Measurements from ENCODE around the gene ZXDC.

Gene ZXDC

GRCh38 chr3:126475413-126476114 lies at the start of gene ZXDC:
TSS of gene ZXDC (minus strand) at chr3:126475891. CDS start at chr3:126475865, 26 bp downstream.
- peak; percentile 95 for DNase-seq

- DNase-seq: no peak
These were observed 49.6 kb upstream of the ZXDC start for GRCh38 chr3:126525091-126525852.

- no peak for DNase-seq
These were observed 48.8 kb upstream of the ZXDC start for GRCh38 chr3:126524429-126524988.

GRCh38 chr3:126523745-126524428 lies 48.2 kb upstream of the ZXDC start, which contains the start of gene CHST13:
TSS of gene CHST13 (plus strand) at chr3:126524155. CDS start at chr3:126524333, 178 bp downstream.
- DNase-seq: peak; percentile 62

- peak; percentile 43 for DNase-seq
These were observed 46.7 kb upstream of the ZXDC start for GRCh38 chr3:126522363-126522788.

GRCh38 chr3:126521122-126521891 lies 45.6 kb upstream of the ZXDC start:
- DNase-seq: no peak

- no peak for DNase-seq
These were observed 44.1 kb upstream of the ZXDC start for GRCh38 chr3:126519506-126520455.

- DNase-seq: no peak
These were observed 43.1 kb upstream of the ZXDC start for GRCh38 chr3:126518779-126519177.

GRCh38 chr3:126517986-126518778 lies 42.5 kb upstream of the ZXDC start:
- no peak for DNase-seq

- no peak for DNase-seq
These were observed 41.7 kb upstream of the ZXDC start, which contains the start of gene UROC1 for GRCh38 chr3:126517291-126517951. TSS of gene UROC1 (minus strand) at chr3:126517773. CDS start at chr3:126517719, 54 bp downstream.

- DNase-seq: no peak
These were observed 41.2 kb upstream of the ZXDC start for GRCh38 chr3:126516936-126517290.

GRCh38 chr3:126516152-126516935 lies 40.7 kb upstream of the ZXDC start:
- DNase-seq: no peak

GRCh38 chr3:126515066-126515706 lies 39.5 kb upstream of the ZXDC start:
- no peak for DNase-seq

- DNase-seq: no peak
These were observed 38.5 kb upstream of the ZXDC start for GRCh38 chr3:126514161-126514560.

- DNase-seq: no peak
These were observed 37.4 kb upstream of the ZXDC start for GRCh38 chr3:126512916-126513650.

GRCh38 chr3:126512026-126512425 lies 36.3 kb upstream of the ZXDC start:
- no peak for DNase-seq

GRCh38 chr3:126511291-126511690 lies 35.6 kb upstream of the ZXDC start:
- no peak for DNase-seq
